Measurements from ENCODE around the gene STEEP1. TPM values are rescaled to one million over a fixed set of nuclear protein-coding genes. Genes with fewer than 3 reads are reported as not detected.

Gene STEEP1
- total RNA-seq, 4 donors from 2014 or later, result 15.4 to 25.7 (median 20.8) TPM

GRCh38 chrX:119574394-119575266 is 9.4 kb upstream of the STEEP1 start, which contains the start of gene UBE2A:
TSS of gene UBE2A (plus strand) at chrX:119574563. CDS start at chrX:119574712, 149 bp downstream.
- Histone ChIP-seq H3K9me3 (no peaks in the 10 kb centered on the region), H3K36me3 (no peaks in the 10 kb centered on the region), H3K4me1 (peaks cover 0 to 13% (median 3%) of the 10 kb centered on the region in 4 donors), H3K27ac (peak within 1 kb of the TSS; percentile 88 to 96 (median 94)), H3K4me3 (peak within 1 kb of the TSS; percentile 65 to 89 (median 82)), H3K27me3 (no peaks in the 10 kb centered on the region)
- TF ChIP-seq POLR2A (IDR thresholded peaks at IDR 0.05) (peak; percentile 79 to 85), CTCF (IDR thresholded peaks at IDR 0.05) (peak in 4 of 6 experiments; percentile 21 to 48 (median 36))
- DNase-seq, result peak; percentile 89 to 96 (median 90)

GRCh38 chrX:119573840-119574393 is 8.7 kb upstream of the STEEP1 start:
- peak in 1 of 3 donors; percentile 58 for DNase-seq

GRCh38 chrX:119573222-119573621 is 8.0 kb upstream of the STEEP1 start:
- Histone ChIP-seq H3K27ac (peak overlapping the region in 3 of 4 donors; percentile 91 to 96 (median 96)), H3K27me3 (no peaks in the 10 kb centered on the region), H3K36me3 (no peaks in the 10 kb centered on the region), H3K9me3 (no peaks in the 10 kb centered on the region), H3K4me3 (peak overlapping the region in 2 of 4 donors; percentile 85 to 89), H3K4me1 (peaks cover 0 to 13% (median 3%) of the 10 kb centered on the region in 4 donors)
- TF ChIP-seq POLR2A (IDR thresholded peaks at IDR 0.05), result no peak
- TF ChIP-seq CTCF (IDR thresholded peaks at IDR 0.05), result no peak
- DNase-seq, result no peak

More at GRCh38 chrX:119573840-119574393, 8.7 kb upstream of the STEEP1 start:
- TF ChIP-seq CTCF (IDR thresholded peaks at IDR 0.05), result no peak
- no peak for TF ChIP-seq POLR2A (IDR thresholded peaks at IDR 0.05)
- no peaks in the 10 kb centered on the region for H3K9me3 ChIP-seq
- H3K36me3 ChIP-seq, result no peaks in the 10 kb centered on the region
- peak overlapping the region; percentile 88 to 96 (median 94) for H3K27ac ChIP-seq
- no peaks in the 10 kb centered on the region for H3K27me3 ChIP-seq
- peaks cover 0 to 13% (median 3%) of the 10 kb centered on the region in 4 donors for H3K4me1 ChIP-seq
- peak overlapping the region; percentile 65 to 89 (median 82) for H3K4me3 ChIP-seq

- Histone ChIP-seq H3K4me3 (no peak overlapping the region), H3K27me3 (no peaks in the 10 kb centered on the region), H3K27ac (no peak overlapping the region), H3K9me3 (no peaks in the 10 kb centered on the region), H3K36me3 (no peaks in the 10 kb centered on the region), H3K4me1 (peaks cover 0 to 2% (median under 1%) of the 10 kb centered on the region in 4 donors)
- TF ChIP-seq CTCF (IDR thresholded peaks at IDR 0.05), result no peak
- DNase-seq, result no peak
Measured at GRCh38 chrX:119570351-119570835, 5.2 kb upstream of the STEEP1 start.

GRCh38 chrX:119552508-119552907 is 12.7 kb downstream of the STEEP1 start:
- H3K27me3 ChIP-seq, result no peaks in the 10 kb centered on the region
- no peak for TF ChIP-seq POLR2A (IDR thresholded peaks at IDR 0.05)
- no peak for TF ChIP-seq CTCF (IDR thresholded peaks at IDR 0.05)
- no peaks in the 10 kb centered on the region for H3K4me1 ChIP-seq
- no peak overlapping the region for H3K4me3 ChIP-seq
- no peaks in the 10 kb centered on the region for H3K9me3 ChIP-seq
- H3K36me3 ChIP-seq, result peaks cover 0 to 5% (median 0%) of the 10 kb centered on the region in 3 donors
- DNase-seq, result no peak
- H3K27ac ChIP-seq, result no peak overlapping the region
